HG03159 (cell line): ENCODE measurements around the gene KHDC3L.

ENCODE experiments used
- ATAC-seq: cut with Tn5 transposase; IDR thresholded peaks from one replicate; pipeline ENCODE4 v1.9.1; 2021; ENCODE audit warnings: mild to moderate bottlenecking, moderate library complexity; ENCODE audit not compliant: unreplicated experiment

KHDC3L gene

GRCh38 chr6:73362358-73362757, at the start of gene KHDC3L:
TSS of gene KHDC3L (plus strand) at chr6:73362658. CDS start at chr6:73362730, 72 bp downstream.
- no peak for ATAC-seq

DNA sequence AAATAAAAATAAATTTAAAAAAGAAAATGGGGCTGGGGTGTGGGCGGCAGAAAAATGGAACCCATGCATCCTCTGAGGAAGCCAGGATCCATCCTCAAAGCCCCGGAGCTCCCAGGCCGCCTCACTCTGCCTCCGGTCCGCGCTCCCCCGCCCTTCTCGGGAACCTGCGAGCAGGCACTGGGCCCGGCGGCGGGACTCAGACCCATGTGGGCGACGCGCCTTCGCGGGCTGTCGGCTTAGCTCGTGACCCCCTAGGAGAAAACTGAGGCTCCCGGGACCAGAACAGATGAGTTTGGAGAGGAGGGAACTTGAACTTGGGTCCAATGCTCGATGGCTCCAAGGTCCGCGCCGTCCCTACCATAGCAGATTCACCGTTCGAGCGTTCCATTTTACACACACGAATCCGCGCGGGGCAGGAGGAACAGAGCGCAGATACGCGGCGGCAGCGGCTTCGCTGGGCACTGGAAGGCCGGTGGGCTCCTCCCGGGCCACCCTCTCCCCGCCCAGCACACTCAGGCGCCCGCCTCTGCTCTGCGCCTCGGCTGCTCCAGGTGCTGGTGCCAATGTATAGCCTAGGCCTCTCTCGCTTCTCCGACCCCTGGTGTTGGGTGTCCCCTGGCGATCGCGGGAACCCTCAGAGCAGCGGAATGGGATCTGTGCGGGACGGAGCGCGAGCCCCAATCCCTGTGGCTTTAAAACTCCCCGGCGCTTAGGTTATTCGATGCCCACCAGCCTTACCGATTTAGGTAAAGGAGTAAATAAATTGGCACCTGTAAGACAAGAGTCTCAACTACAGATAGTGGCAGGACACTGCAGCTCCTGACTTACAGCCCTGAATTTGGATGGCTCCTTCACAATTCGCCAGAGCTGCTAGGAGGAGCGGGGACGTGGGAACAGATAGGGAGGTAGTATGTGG, 47.6 kb upstream of the KHDC3L start:
- no peak for ATAC-seq

- no peak for ATAC-seq
These were observed 39.1 kb upstream of the KHDC3L start for GRCh38 chr6:73323323-73323722.

DNA sequence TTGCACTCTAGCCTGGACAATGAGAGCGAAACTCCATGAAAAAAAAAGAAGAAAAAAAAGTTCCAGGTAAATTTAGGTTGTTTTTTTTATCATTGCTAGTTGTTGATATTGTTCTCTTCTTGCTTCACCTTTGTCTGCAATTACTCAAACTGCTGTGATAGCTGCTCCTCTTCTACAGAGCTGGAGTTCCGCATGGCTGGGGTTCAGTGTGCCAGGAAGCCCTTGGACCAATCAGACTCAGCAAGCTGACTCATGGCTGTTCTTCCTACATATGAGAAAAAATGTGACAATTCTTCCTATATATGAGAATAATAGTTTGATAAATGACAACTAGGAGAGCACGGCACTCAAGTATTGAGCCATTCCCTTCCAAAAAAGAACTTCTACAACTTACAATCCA, 36.8 kb upstream of the KHDC3L start:
- no peak for ATAC-seq

DNA sequence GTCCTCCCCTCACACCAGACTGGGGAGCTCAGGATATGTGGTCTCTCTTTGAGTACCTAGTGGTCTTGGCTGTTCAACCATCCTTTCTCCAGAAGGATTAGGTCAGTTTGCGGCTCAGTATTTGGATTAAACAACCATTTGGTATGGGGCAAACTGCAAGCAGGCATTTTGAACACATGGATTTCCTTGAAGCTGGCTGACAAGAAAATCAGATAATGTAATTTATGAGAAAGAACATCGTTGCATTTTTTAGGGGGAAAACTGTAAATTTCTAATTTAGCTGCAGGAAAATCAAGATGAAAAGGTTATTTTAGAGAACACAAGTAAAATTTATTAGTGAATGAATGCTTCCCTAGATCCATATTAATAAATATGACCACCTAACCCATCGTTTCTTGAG, 33.7 kb upstream of the KHDC3L start:
- no peak for ATAC-seq

DNA sequence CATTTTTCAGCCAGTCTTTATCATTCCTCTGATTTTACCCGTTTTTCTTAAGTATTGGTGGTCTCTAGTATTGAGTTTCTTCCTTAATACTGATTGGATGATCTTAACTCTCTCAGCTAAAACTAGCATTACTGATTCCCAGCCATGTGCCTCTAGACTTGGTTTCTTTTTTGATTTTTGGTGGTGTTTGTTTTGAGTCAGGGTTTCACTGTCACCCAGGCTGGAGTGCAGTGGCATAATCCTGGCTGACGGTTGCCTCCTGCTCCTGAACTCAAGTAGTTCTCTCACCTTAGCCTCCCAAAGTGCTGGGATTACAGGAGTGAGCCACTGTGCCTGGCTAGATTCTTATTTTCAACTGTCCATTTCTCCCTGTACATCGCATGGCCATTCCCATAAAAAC, 33.3 kb upstream of the KHDC3L start:
- ATAC-seq: no peak

- ATAC-seq: no peak
These were observed 23.1 kb upstream of the KHDC3L start for GRCh38 chr6:73339340-73339739.

DNA sequence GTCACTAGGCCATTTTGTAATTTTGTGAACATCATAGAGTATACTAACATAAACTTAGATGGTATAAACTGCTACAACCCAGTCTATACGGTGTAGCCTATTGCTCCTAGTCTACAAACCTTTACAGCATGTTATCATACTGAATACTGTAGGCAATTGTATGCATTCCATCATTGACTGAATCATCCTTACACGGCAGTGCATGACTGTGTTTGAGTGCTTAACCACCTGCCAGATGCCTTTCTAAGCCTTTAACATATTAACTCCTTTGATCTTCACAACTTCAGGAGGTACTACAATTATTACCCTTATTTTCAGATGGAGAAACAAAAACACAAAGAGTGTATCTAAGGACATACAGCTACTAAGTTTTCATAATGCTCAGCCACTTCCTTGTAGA, 22.4 kb upstream of the KHDC3L start:
- ATAC-seq: no peak

DNA sequence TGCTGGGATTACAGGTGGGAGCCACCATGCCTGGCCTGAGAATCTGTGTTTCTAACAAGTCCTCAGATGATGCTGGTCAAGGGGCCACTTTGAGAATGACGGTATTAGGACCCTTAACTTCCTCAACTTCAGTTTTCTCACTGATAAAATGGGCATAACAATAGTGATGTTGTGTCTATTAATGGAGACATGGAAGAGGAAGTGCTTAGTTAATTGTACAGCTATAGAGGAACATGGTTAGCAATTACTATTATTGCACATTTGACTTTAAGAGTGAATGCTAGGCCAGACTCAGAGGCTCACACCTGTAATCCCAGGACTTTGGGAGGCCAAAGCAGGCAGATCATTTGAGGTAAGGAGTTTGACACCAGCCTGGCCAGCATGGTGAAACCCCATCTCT, 21.1 kb upstream of the KHDC3L start:
- no peak for ATAC-seq

DNA sequence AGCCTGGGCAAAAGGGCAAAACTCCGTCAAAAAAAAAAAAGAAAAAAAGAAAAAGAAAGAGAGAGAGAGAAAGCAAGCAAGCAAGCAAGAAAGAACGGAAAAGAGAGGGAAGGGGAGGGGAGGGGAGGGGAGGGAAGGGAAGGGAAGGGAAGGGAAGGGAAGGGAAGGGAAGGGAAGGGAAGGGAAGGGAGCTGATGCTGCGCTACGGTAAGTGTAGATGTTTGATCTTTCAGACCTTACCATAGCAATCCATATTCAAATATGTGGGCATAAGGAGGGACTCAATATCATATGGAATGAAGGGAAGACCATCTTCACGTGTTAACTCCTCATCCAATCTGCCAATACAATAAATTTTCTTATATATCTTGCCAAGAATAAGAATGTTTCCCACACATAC, 20.3 kb upstream of the KHDC3L start:
- ATAC-seq: no peak

DNA sequence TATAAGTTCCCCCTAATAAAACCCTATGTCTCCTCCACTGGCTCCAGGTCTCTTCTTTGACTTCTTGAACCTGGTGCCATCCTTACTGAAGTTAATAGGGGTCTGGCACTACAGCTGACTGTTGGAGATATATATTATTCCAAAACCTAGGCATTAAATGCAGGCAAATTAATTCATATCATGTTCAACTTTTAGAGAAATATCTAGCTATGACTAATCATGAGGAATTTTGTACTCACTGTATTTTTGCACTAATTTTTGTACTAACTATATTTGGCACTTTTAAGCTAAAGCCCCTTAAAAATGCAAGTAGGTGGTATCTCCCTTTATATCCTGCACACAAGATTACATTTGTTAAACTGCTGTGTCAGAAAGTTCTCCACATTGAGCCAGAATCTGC, 19.3 kb upstream of the KHDC3L start:
- no peak for ATAC-seq

DNA sequence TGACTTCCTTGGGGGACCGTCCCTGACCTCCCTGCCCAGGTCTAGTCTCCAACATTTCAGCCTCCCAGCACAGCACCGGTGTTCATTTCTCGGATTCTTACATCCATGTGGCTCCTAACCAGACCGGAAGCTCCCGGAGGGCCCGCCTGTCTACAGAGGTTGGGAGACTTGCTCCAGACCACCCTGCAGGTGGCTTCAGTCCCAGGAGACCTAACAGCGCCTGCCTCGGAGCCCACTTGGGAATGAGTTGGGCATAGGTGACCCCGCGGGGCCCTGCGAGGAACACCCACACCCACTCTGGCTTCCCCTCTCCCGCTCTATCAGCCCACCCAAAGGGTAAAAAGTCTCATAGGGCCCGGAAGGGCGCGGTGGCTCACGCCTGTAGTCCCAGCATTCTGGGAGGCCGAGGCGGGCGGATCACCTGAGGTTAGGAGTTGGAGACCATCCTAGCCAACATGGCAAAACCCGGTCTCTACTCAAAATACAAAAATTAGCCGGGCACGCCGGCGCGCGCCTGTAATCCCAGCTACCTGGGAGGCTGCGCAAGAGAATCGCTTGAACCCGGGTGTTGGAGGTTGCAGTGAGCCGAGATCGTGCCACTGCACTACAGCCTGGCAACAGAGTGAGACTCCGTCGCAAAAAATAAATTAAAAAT, 13.8 kb upstream of the KHDC3L start:
- ATAC-seq: no peak

DNA sequence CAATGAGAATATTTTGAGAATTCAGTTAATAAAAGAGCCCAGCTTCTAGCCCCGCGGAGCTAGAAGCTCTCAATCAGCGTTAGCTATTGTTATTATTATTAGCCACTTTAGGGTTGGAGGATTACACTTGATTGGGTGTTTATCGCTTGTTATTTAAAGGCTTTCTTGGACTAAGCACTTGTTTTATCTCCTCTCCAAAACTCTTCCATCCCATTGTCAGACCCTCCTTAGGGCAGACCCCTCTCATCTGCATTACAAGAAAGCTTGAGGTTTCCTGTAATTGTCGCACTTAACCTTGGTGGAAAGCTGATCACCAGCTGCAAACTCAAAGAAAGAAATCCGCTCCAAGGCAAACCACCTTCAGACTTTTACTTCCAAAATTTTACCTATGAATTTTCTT, 13.1 kb upstream of the KHDC3L start:
- ATAC-seq: no peak

DNA sequence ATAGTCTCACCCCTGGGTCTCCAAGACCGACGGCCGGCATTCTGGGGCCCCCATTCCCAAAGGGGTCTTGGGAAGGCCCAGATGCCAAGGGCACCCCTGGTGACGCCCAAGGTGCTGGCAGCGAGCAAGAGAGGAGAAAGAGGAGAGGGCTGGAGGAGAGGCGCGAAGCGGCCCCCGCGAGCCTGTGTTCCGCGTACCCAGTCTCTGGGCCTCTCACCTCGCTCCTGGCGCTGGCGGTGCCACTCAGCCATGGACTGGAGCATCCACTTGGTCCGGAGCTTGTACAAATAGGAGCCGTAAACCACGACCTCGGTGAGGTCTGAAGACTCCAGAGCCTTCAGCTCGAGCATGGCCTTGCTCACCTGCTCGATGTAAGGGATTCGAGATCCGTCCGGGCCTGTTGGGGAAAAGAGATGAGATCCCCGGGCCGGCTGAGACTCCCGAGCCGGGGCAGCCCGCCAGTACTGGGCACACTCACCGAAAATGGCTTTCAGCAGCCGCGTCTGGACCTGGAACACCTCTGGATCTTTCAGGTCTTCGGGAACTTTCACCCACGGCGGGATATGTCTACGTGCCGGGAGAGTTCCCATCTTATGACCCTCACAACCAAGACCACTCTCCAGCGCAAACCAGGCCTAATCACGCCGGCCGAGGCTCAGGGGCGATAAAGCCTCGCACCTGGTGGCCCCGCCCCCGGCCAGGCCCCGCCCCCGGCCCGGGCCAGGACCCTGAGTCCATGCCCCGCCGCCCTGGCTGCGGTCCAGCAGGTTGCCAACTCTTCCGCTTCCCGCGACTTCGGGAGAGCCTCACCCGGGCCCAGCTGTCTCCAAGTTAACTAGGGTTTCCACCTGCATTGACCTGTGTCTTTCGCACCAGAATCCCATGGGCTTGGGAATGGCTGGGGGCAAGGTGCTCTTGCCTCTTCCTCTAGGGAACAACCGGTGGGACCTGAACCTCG, 8.5 kb upstream of the KHDC3L start, which contains the start of gene DPPA5:
Gene DPPA5 (minus strand): TSS at position 641 of the 958 bp plus-strand sequence. CDS start 51 bp downstream, at position 590.
- ATAC-seq: no peak

GRCh38 chr6:73362869-73363536, 545 bp downstream of the KHDC3L start:
- ATAC-seq: no peak

DNA sequence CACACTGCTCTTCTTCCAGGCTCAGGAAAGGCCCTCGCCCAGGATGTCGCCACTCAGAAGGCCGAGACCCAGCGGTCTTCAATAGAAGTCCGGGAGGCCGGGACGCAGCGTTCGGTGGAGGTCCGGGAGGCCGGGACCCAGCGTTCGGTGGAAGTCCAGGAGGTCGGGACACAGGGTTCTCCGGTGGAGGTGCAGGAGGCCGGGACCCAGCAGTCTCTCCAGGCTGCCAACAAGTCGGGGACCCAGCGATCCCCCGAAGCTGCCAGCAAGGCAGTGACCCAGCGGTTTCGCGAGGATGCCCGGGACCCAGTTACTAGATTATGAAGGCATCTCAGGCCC, 1.0 kb downstream of the KHDC3L start:
- ATAC-seq: no peak

DNA sequence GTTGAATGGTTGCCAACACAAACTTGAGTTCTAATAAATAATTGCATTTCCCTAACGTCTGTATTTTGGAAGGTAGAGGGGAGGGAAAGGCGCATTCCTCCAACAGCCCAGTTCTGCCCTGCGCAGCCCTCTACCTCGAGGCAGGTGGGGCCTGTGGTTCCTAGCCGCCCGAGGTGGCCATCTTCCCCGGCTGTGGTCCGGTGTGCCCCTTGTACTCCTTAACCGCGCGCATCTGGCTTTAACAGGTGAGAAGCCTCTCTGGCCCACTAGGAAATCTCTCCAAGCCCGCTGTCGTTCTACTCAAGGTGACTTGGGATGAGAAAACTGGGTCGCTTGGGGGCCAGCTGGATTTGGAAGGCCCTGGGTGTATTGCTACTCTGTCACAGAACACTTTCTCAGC, 1.7 kb downstream of the KHDC3L start:
- no peak for ATAC-seq

DNA sequence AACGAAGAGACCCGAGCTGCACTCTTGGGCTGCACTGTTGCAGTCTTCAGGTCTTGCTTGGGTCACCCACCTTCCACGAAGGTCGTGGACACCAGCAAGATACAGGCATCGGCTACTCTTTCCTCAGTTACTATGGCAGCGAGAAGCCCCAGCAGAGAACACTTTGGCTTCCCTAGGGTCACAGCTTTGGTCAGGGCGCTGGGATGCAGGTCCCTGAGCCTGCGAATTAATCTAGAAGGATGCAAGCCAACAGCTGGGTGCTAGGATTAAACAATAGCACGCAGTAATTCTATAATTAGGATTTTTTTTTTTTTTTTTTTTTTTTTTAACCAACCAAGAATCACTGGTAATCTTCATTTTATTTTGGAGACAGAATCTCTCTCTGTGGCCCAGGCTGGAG, 2.1 kb downstream of the KHDC3L start:
- no peak for ATAC-seq

- no peak for ATAC-seq
These were observed 5.4 kb downstream of the KHDC3L start for GRCh38 chr6:73367761-73368355.

DNA sequence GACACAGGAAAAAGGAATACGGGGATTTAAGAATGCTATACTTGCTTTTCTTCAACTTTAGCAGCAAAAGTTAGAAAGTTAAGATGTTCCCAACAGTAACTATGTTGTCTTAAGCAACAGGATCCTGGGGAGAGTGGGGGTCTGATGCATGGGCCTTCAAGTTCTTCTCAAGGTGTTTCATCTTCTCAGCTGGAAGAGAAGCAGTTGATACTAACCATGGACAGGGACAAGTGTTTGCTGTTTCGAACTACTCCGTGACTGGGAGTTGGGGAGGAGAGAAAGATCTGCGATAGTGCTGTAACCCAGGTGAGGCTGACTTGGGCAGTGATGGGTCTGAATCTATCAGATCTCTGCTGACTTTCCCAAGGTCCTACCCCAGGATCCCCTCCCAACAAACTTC, 6.2 kb downstream of the KHDC3L start:
- no peak for ATAC-seq
